GM12878 (cell line): ENCODE measurements around the gene GARIN3. TPM values are rescaled to one million over a fixed set of nuclear protein-coding genes. Genes with fewer than 3 reads are reported as not detected.

Experiments used
- ATAC-seq: fragments of 200-7000 bp; cut with Tn5 transposase; 3 replicates; pipeline ENCODE4 v1.9.1; 2020; ENCODE audit warnings: mild to moderate bottlenecking, moderate library complexity
- BruUV-seq: library from RNA; stranded (reverse); fragments of 400-500 nt; replicated peaks from 2 replicates; lab custom pipeline; 2021; lab: Mats Ljungman, UMichigan
- CTCF ChIA-PET: fragments of 300-600 bp; sonication (Branson Sonifier 250); formaldehyde crosslinking; extraction: SDS; loops from one replicate; lab custom pipeline; 2021; ENCODE audit warnings: inconsistent platforms; lab: Yijun Ruan, JAX
- POLR2A ChIA-PET: fragments of 350-600 bp; formaldehyde crosslinking; extraction: SDS; loops from one replicate; lab custom pipeline; 2021; ENCODE audit warnings: inconsistent platforms; lab: Charles Lee
- RAD21 ChIA-PET: fragments of 300-600 bp; sonication (Branson Sonifier 250); formaldehyde crosslinking; loops from one replicate; lab custom pipeline; 2023; ENCODE audit warnings: antibody characterized with exemption; ENCODE audit not compliant: unreplicated experiment; lab: Charles Lee
- SMC1A ChIA-PET: fragments of 300-600 bp; sonication (Branson Sonifier 250); formaldehyde crosslinking; loops from one replicate; lab custom pipeline; 2023; ENCODE audit not compliant: unreplicated experiment, uncharacterized antibody; lab: Charles Lee
- DNase-seq: peaks from one replicate; pipeline ENCODE4 v3.0.0-alpha.2; 2011; ENCODE audit warnings: low read depth, low spot score
- FAIRE-seq: peaks from 3 replicates; lab custom pipeline; 2011; peaks lifted over from hg19 to GRCh38; lab: Jason Lieb, UNC
- H2AFZ ChIP-seq: 2 replicates; pipeline ENCODE4 v1.6.0; 2011; ENCODE audit warnings: low read depth, low read length, control low read depth; ENCODE audit not compliant: control insufficient read depth
- H3K27ac ChIP-seq: 2 replicates; pipeline ENCODE4 v1.5.1; 2011; ENCODE audit warnings: control low read depth; ENCODE audit not compliant: control insufficient read depth, insufficient read depth
- H3K27me3 ChIP-seq, 2 experiments: replicated peaks in 1 of 2; 2 replicates each; pipeline versions ENCODE4 v1.6.0 to v1.6.1; 2011; ENCODE audit warnings: low read length in 1 of 2; ENCODE audit not compliant: control insufficient read depth in 2 of 2, insufficient read depth in 2 of 2
- H3K36me3 ChIP-seq, 2 experiments: 2 replicates each; pipeline ENCODE4 v1.5.1; 2011; ENCODE audit warnings: low read length in 1 of 2; ENCODE audit not compliant: control insufficient read depth in 2 of 2, insufficient read depth in 2 of 2
- H3K4me1 ChIP-seq: 2 replicates; pipeline ENCODE4 v1.6.1; 2011; ENCODE audit warnings: mild to moderate bottlenecking, low read length, moderate library complexity, mixed read lengths; ENCODE audit not compliant: control insufficient read depth, insufficient read depth
- H3K4me2 ChIP-seq: 2 replicates; pipeline ENCODE4 v1.6.0; 2011; ENCODE audit warnings: control low read depth; ENCODE audit not compliant: control insufficient read depth, insufficient read depth
- H3K4me3 ChIP-seq: fragments of 200-600 bp; sonication (generic); 2 replicates; pipeline ENCODE4 v1.5.1; 2016
- H3K79me2 ChIP-seq: 2 replicates; pipeline ENCODE4 v1.6.0; 2011; ENCODE audit warnings: low read length; ENCODE audit not compliant: control insufficient read depth, insufficient read depth
- H3K9ac ChIP-seq: 2 replicates; pipeline ENCODE4 v1.8.0; 2011; ENCODE audit warnings: low read length, control low read depth, mixed read lengths; ENCODE audit not compliant: control insufficient read depth, insufficient read depth
- H3K9me3 ChIP-seq: replicated peaks from 3 replicates; pipeline ENCODE4 v1.5.1; 2011; ENCODE audit warnings: mild to moderate bottlenecking, low read length; ENCODE audit not compliant: control insufficient read depth, insufficient read depth
- H4K20me1 ChIP-seq: 2 replicates; pipeline ENCODE4 v1.6.0; 2011; ENCODE audit not compliant: control insufficient read depth, insufficient read depth
- BCL3 ChIP-seq: IDR thresholded peaks from 2 replicates; pipeline ENCODE4 v1.6.1; 2011; ENCODE audit warnings: borderline replicate concordance, low read depth, mild to moderate bottlenecking, moderate library complexity, low read length; ENCODE audit not compliant: insufficient read depth, poor library complexity, severe bottlenecking
- CHD4 ChIP-seq: fragments of 200-600 bp; sonication (generic); IDR thresholded peaks from 2 replicates; pipeline ENCODE4 v1.6.1; 2016; ENCODE audit warnings: mild to moderate bottlenecking
- DPF2 ChIP-seq: fragments of 450-650 bp; IDR thresholded peaks from 2 replicates; pipeline ENCODE4 v1.6.1; 2017; ENCODE audit warnings: mild to moderate bottlenecking
- HCFC1 ChIP-seq: fragments of 150-350 bp; IDR thresholded peaks from 2 replicates; pipeline ENCODE4 v1.6.1; 2014; ENCODE audit warnings: low read length
- IKZF1 ChIP-seq: fragments of 450-650 bp; conservative IDR thresholded peaks from 2 replicates; pipeline ENCODE4 v1.6.1; 2017; ENCODE audit warnings: antibody characterized with exemption, mild to moderate bottlenecking
- IKZF2 ChIP-seq, 2 experiments: fragments of 450-650 bp; IDR thresholded peaks; 2 replicates each; pipeline ENCODE4 v1.6.1; 2017; ENCODE audit warnings: mild to moderate bottlenecking in 2 of 2, moderate library complexity in 2 of 2
- KAT2A ChIP-seq: conservative IDR thresholded peaks from 2 replicates; pipeline ENCODE4 v1.6.1; 2011; ENCODE audit warnings: low read depth, low read length; ENCODE audit not compliant: control insufficient read depth
- MEF2B ChIP-seq: fragments of 450-650 bp; IDR thresholded peaks from 2 replicates; pipeline ENCODE4 v1.6.1; 2018; ENCODE audit warnings: mild to moderate bottlenecking, moderate library complexity; ENCODE audit not compliant: partially characterized antibody, poor library complexity, severe bottlenecking
- MTA2 ChIP-seq: fragments of 450-650 bp; IDR thresholded peaks from 2 replicates; pipeline ENCODE4 v1.6.1; 2016; ENCODE audit warnings: low read depth, mild to moderate bottlenecking, moderate library complexity
- MYB ChIP-seq: fragments of 150-350 bp; IDR thresholded peaks from 2 replicates; pipeline ENCODE4 v1.6.1; 2014; ENCODE audit warnings: mild to moderate bottlenecking, low read depth, low read length, borderline replicate concordance
- NR2C2 ChIP-seq: IDR thresholded peaks from 2 replicates; pipeline ENCODE4 v1.6.1; 2011; ENCODE audit warnings: borderline replicate concordance, low read depth; ENCODE audit not compliant: control insufficient read depth, insufficient read length
- RB1 ChIP-seq: fragments of 450-650 bp; formaldehyde crosslinking; IDR thresholded peaks from 2 replicates; pipeline ENCODE4 v1.6.1; 2017; ENCODE audit warnings: mild to moderate bottlenecking, borderline replicate concordance
- RELB ChIP-seq: fragments of 450-650 bp; IDR thresholded peaks from 2 replicates; pipeline ENCODE4 v1.6.1; 2017; ENCODE audit warnings: low read depth, mild to moderate bottlenecking, moderate library complexity
- SIN3A ChIP-seq: IDR thresholded peaks from 2 replicates; pipeline ENCODE4 v1.6.1; 2012; ENCODE audit warnings: low read depth, low read length, improper control_type of control experiment
- SMC3 ChIP-seq: IDR thresholded peaks from 2 replicates; pipeline ENCODE4 v1.6.1; 2011; ENCODE audit warnings: low read length, improper control_type of control experiment, borderline replicate concordance
- SP1 ChIP-seq: IDR thresholded peaks from one replicate; pipeline ENCODE4 v1.6.1; 2011; ENCODE audit warnings: low read depth, low read length
- USF1 ChIP-seq: IDR thresholded peaks from 2 replicates; pipeline ENCODE4 v1.6.1; 2011; ENCODE audit warnings: borderline replicate concordance, low read depth, mild to moderate bottlenecking, moderate library complexity, mixed read lengths, low read length; ENCODE audit not compliant: insufficient read depth; ENCODE audit errors: extremely low read length
- ZBED1 ChIP-seq: IDR thresholded peaks from 2 replicates; pipeline ENCODE4 v1.6.1; 2016; ENCODE audit warnings: borderline replicate concordance
- WGBS: methylation state at CpG from one replicate; pipeline ENCODE4 v1.1.6; 2016; ENCODE audit warnings: low lambda C conversion rate; ENCODE audit not compliant: insufficient replicate concordance, insufficient coverage; ENCODE audit errors: missing lambda C conversion rate; 5-methylcytosine and 5-hydroxymethylcytosine counted together
- in situ Hi-C: fragments of 300-500 bp; cut with MboI; formaldehyde crosslinking; loops from 9 replicates; pipeline ENCODE4 v1.14.3; 2018; ENCODE audit warnings: mixed read lengths
- intact Hi-C: fragments of 100-400 bp; cut with micrococcal nuclease; formaldehyde crosslinking; loops from one replicate; pipeline ENCODE4 v1.14.2; 2022; ENCODE audit not compliant: unreplicated experiment
- polyA plus RNA-seq, 11 experiments: library from polyadenylated mRNA; depleted of rRNA in 4 of 11; unstranded in 6 of 11; stranded (reverse) in 5 of 11; fragments of >200 nt; fragmentation: Nextera tagmentation in 4 of 11; fragmentation: Illumina TruSeq in 1 of 11; extraction: Ambion mirVana in 4 of 11; extraction: Trizol in 1 of 11; gene quantifications; 1 replicate in 1 of 11; 2 replicates in 10 of 11; pipeline versions ENCODE4 v1.2.1 to v1.2.3, GENCODE V29; 2011 to 2016; ENCODE audit warnings: inconsistent platforms in 2 of 11, missing spikeins in 2 of 11, low read depth in 1 of 11
- total RNA-seq, 4 experiments: library from RNA; depleted of rRNA in 3 of 4; stranded (reverse); fragments of >200 nt in 3 of 4; fragmentation: Illumina TruSeq in 1 of 4; extraction: Trizol in 1 of 4; gene quantifications; 2 replicates each; pipeline versions ENCODE4 v1.2.1 to v1.2.3, GENCODE V29; 2013 to 2021

Gene GARIN3
- total and polyA plus RNA-seq, 10 of the 15 experiments (the other 5 are each of a cell fraction or from before 2014, with no cell fraction given): 0.15 TPM; not detected in 9

- TF ChIP-seq RB1 (no peak), CHD4 (no peak), SMC3 (no peak), USF1 (no peak), MTA2 (no peak), HCFC1 (no peak), ZBED1 (no peak)
Measured at GRCh38 chr5:157201857-157202256, 35.8 kb upstream of the GARIN3 start (continued).

- no peak for FAIRE-seq
- no peak overlapping the region for H3K4me3 ChIP-seq
- H3K27ac ChIP-seq: no peak overlapping the region
- no TSS peak for BruUV-seq
- intact Hi-C loops: no loop called here
- ChIA-PET CTCF (interaction anchor here (0.9 to 1.5 kb wide), 2 partner anchors 49 to 130 kb away, joined by 3 read pairs; no protein-coding TSS in a partner anchor), POLR2A (interaction anchor here (0.5 to 2.5 kb wide), 3 partner anchors 16 to 1786 kb away, joined by 3 to 8 read pairs (median 6); no protein-coding TSS in a partner anchor), RAD21 (interaction anchor here (1.0 to 1.9 kb wide), 4 partner anchors 17 to 54 kb away, joined by 3 to 8 read pairs (median 4); no protein-coding TSS in a partner anchor), SMC1A (interaction anchor here (0.7 to 3.4 kb wide), 12 partner anchors 9 to 55 kb away, joined by 3 to 21 read pairs (median 6); partner anchors contain the start of gene GARIN3)
- WGBS: 17% methylated on average over 5 of the region's 5 CpGs
- no peaks in the 10 kb centered on the region for H3K4me1 ChIP-seq
- ATAC-seq: peak; percentile 67
- H2AFZ ChIP-seq: no peak overlapping the region; the same call in 1 of the 2 replicates
- H3K36me3 ChIP-seq: no peaks in the 10 kb centered on the region
- no peak overlapping the region for H3K9ac ChIP-seq
- no peak overlapping the region for H3K4me2 ChIP-seq
- no peaks in the 10 kb centered on the region for H3K9me3 ChIP-seq
- no peaks in the 10 kb centered on the region for H3K79me2 ChIP-seq
- H3K27me3 ChIP-seq: no peaks in the 10 kb centered on the region
- no peaks in the 10 kb centered on the region for H4K20me1 ChIP-seq
- in situ Hi-C loops: no loop called here
- DNase-seq: no peak
- no peak for TF ChIP-seq SP1
- no peak for TF ChIP-seq SIN3A
- TF ChIP-seq BCL3: no peak
- TF ChIP-seq NR2C2: no peak
- TF ChIP-seq MEF2B: peak; percentile 23
- peak; percentile 68 for TF ChIP-seq DPF2
- TF ChIP-seq IKZF2 (IDR thresholded peaks at IDR 0.05): peak; percentile 93 to 94
- TF ChIP-seq MYB: no peak
- TF ChIP-seq RELB: peak; percentile 82
- peak; percentile 90 for TF ChIP-seq IKZF1
- no peak for TF ChIP-seq KAT2A
- peak; percentile 69; the same call in 1 of the 2 replicates for TF ChIP-seq MTA2
Measured at GRCh38 chr5:157198277-157198986, 32.4 kb upstream of the GARIN3 start.
